ENCODE measurements around the gene ARHGEF10L. TPM values are rescaled to one million over a fixed set of nuclear protein-coding genes. Genes with fewer than 3 reads are reported as not detected.
A peak's percentile ranks its signal among the peaks of the same experiment; 100 is the strongest.

Gene ARHGEF10L
- total RNA-seq, 1 experiment from 2014 or later: 54.2 TPM

- DNase-seq (ENCODE audit: low spot score): peak; percentile 93
Measured at GRCh38 chr1:17588048-17588871, 48.8 kb downstream of the ARHGEF10L start.

DNA sequence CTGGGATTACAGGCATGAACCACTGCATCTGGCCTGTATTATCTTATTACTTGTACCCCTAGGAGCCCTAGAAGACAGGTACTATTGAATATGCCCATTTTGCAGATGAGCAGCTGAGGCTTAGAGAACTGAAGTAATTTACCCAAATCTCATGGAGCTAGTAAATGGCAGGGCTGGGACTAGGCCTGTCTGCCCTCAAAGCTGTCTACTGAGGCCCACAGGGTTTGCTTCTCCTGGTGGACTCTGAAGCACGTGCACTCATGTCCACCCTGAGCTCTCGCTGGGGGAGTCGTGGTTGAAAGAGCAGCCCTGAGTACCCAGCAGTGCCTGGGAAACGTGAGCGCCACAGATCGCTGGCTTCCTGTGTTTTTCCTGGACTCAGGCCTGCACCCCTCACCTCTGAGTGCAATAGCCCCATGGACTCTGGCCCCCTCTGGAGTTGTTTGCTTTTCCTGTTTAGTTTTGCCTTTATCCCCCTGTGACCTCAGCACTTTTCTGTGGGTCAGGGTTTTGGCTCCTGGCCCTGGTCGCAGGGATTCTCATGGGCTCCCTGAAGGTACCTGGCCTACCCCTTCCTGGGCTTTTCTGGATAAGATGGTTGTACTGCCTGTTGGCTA is 52.4 kb downstream of the ARHGEF10L start:
- no peak for DNase-seq (ENCODE audit: low spot score)

DNA sequence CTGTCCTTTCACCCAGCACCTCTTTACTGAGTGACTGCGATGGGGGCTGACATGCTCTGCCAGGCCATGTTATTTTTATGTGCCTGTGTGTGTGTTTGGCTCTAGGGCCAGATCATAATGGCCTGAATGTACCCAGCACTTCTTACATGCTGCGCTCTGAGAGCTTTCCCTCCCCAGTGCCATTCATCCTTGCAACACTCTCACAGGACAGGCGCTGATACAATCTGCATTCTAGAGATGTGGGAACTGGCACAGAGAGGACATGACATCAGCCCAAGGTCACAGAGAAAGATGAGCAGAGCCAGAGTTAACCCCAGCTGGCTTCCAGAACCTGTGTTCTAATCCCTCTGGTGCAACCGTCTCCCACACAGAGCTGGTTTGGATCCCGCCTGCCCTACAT is 54.5 kb downstream of the ARHGEF10L start:
- no peak for DNase-seq (ENCODE audit: low spot score)

- no peak for DNase-seq (ENCODE audit: low spot score)
Measured at GRCh38 chr1:17594690-17595601, 55.4 kb downstream of the ARHGEF10L start.

- peak; percentile 25 for DNase-seq (ENCODE audit: low spot score)
Measured at GRCh38 chr1:17595602-17595925, 56.1 kb downstream of the ARHGEF10L start.

- DNase-seq (ENCODE audit: low spot score): peak; percentile 87
Measured at GRCh38 chr1:17596186-17596585, 56.7 kb downstream of the ARHGEF10L start.

DNA sequence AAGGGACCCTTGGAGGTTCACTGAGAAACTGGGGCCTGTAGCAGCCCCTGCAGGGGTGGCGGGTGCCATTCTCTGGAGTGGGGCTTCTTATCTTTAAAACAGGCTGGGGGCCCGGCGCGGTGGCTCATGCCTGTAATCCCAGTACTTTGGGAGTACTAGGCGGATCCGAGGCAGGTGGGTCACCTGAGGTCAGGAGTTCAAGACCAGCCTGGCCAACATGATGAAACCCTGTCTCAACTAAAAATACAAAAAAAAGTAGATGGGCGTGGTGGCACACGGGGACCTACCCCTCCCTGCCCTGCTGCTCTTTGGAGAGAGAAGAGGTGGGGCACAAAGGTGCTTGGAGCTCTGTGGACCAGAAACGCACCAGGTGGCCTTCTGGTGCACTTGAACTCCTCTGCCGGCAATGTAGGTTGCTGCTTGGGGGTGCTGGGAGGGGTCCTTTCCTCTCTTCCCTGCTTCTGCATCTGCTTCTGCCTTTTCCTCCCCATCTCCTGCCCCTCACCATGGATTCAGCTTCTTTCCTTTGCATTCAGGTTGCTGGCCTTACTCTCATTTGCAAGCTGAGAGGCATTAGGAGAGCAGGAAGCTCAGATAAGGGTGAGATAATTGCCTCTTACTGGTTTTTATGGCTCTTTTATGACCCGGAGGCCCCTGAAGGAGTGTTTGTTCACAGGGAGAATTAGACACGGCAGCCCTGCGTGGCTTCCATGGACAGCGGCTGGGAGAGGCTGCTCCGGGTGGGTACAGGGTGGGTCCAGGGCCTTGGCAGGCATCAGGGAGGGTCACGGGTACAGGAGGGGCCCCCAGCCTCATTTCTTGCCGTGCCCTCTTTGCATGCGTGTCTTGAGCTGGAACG is 57.4 kb downstream of the ARHGEF10L start:
- peak; percentile 71 for DNase-seq (ENCODE audit: low spot score)

- peak; percentile 59 for DNase-seq (ENCODE audit: low spot score)
Measured at GRCh38 chr1:17597651-17598050, 58.2 kb downstream of the ARHGEF10L start.

GRCh38 chr1:17598251-17598650 is 58.8 kb downstream of the ARHGEF10L start:
- no peak for DNase-seq (ENCODE audit: low spot score)

DNA sequence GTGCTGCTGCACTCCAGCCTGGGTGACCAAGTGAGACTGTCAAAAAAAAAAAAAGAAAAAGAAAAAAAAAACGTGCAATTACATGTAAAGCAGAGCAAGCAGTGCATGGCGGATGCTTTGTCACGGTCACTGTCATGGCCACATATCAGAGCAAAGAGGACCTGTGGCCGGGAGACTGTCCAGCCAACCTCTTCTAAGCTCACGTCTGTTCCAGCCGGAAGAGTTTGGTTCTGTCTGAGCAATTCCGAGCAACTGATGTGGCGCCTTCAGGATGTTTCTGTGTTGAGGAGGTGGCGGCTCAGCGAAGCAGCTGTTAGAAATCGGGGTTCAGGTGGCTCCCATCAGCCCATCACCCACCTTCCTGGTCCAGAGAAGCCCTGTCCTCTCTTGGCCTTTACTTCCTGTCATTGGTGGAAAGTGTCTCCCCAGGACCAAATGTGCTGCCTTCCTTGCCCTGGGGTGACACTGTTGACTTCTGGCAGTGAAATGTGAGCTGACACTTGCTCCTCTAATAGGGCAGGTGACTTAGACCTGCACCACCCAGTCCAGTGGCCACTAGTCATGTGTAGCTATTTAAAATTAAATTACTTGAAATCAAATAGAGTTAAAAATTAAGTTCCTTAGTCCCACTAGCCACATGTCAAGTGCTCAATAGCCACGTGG is 59.9 kb downstream of the ARHGEF10L start:
- DNase-seq (ENCODE audit: low spot score): no peak

DNA sequence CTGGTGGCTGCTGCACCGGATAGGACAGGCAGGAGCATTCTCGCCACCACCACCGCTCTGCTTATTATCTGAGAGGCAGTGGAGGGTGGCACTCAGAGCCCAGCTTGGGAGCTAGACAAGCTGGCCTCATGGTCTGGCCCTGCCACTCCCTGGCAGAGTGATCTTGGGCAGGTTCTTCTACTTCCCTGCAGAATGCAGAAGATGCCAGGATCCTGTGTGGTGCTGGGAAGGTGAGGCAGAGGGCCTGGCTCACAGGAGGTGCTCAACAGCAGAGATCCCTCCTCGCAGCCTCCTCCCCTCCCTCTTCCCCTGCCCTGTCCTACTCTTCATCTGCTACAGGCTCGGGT is 60.4 kb downstream of the ARHGEF10L start:
- no peak for DNase-seq (ENCODE audit: low spot score)

DNA sequence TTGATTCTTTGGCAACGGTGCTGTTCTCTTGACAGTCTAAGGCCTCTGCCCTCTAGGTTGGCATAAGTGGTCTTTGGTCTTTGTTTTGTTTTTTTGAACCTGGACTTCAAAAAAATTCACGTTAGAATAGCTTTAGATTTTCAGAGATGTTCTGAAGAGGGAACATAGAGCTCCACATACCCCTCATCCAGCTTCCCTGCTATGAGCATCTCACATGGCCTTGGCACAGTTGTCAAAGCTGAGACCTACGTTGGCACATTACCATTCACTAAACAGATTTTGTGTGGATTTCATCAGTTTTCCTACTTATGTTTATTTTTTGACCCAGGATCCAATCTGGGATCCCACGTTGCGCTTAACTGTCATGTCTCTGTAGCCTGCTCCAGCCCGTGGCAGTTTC is 60.8 kb downstream of the ARHGEF10L start:
- DNase-seq (ENCODE audit: low spot score): no peak

- no peak for DNase-seq (ENCODE audit: low spot score)
Measured at GRCh38 chr1:17601643-17602382, 62.3 kb downstream of the ARHGEF10L start.

GRCh38 chr1:17603091-17603841 is 63.8 kb downstream of the ARHGEF10L start:
- peak; percentile 57 for DNase-seq (ENCODE audit: low spot score)

GRCh38 chr1:17605582-17606344 is 66.3 kb downstream of the ARHGEF10L start:
- DNase-seq (ENCODE audit: low spot score): peak; percentile 50

DNA sequence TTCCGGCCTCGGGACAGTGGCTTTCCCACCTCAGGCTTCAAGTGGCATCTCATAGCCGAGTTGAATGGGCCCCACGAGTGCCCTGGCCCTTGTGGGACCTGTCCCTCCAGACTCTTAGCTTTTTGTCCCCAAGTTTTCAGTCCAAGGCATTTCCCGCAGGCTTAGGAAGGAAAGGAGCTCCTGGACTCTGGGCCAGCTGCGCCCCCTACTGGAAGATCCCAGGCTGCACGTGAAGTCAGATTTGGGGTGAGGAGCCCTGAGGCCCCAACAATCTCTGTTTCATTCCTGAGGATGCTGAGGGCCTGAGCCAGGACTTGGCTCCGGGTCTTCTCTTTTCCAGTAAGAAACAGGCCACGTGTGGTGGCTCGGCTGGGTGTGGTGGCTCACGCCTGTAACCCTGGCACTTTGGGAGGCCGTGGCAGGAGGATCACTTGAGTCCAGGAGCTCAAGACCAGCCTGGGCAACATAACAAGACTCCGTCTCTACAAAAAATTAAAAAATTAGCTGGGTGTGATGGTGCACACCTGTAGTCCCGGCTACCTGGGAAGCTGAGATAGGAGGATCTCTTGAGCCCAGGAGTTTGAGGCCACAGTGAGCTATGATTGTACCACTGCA is 67.4 kb downstream of the ARHGEF10L start:
- peak; percentile 87 for DNase-seq (ENCODE audit: low spot score)

- DNase-seq (ENCODE audit: low spot score): no peak
Measured at GRCh38 chr1:17607644-17608581, 68.4 kb downstream of the ARHGEF10L start.
